Hepatocyte (in vitro differentiated cells): ENCODE data around the gene CHN2. TPM values are rescaled to one million over a fixed set of nuclear protein-coding genes. Genes with fewer than 3 reads are reported as not detected.

Source experiments
- DNase-seq: peaks from one replicate; pipeline ENCODE4 v3.0.0-alpha.2; 2016; ENCODE audit warnings: low spot score
- H2AFZ ChIP-seq: fragments of 200-600 bp; sonication (generic); 2 replicates; pipeline ENCODE4 v1.6.0; 2016; ENCODE audit warnings: antibody characterized with exemption, mild to moderate bottlenecking
- H3K27ac ChIP-seq: fragments of 200-600 bp; sonication (generic); 2 replicates; pipeline ENCODE4 v1.5.1; 2016; ENCODE audit warnings: mild to moderate bottlenecking
- H3K27me3 ChIP-seq: fragments of 200-600 bp; sonication (generic); 2 replicates; pipeline ENCODE4 v1.6.1; 2016
- H3K36me3 ChIP-seq: fragments of 200-600 bp; sonication (generic); replicated peaks from 2 replicates; pipeline ENCODE4 v1.5.1; 2016; ENCODE audit warnings: low read depth; ENCODE audit not compliant: insufficient read depth
- H3K4me1 ChIP-seq: fragments of 200-600 bp; sonication (generic); 2 replicates; pipeline ENCODE4 v1.5.1; 2016; ENCODE audit warnings: mild to moderate bottlenecking, moderate library complexity; ENCODE audit not compliant: insufficient read depth
- H3K4me2 ChIP-seq: fragments of 200-600 bp; sonication (generic); 2 replicates; pipeline ENCODE4 v1.6.0; 2016
- H3K4me3 ChIP-seq: fragments of 200-600 bp; sonication (generic); 2 replicates; pipeline ENCODE4 v1.5.1; 2016; ENCODE audit warnings: mild to moderate bottlenecking
- H3K79me2 ChIP-seq: fragments of 200-600 bp; sonication (generic); 2 replicates; pipeline ENCODE4 v1.6.0; 2017; ENCODE audit warnings: mild to moderate bottlenecking
- H3K9me2 ChIP-seq: fragments of 200-600 bp; sonication (generic); replicated peaks from 2 replicates; pipeline ENCODE4 v1.6.0; 2017; ENCODE audit warnings: mild to moderate bottlenecking; ENCODE audit not compliant: insufficient read depth
- H3K9me3 ChIP-seq: fragments of 200-600 bp; sonication (generic); 2 replicates; pipeline ENCODE4 v1.5.1; 2016; ENCODE audit warnings: low read depth, mild to moderate bottlenecking
- H4K20me1 ChIP-seq: fragments of 200-600 bp; sonication (generic); 2 replicates; pipeline ENCODE4 v1.6.0; 2016; ENCODE audit warnings: mild to moderate bottlenecking; ENCODE audit not compliant: insufficient read depth, poor library complexity, severe bottlenecking
- CTCF ChIP-seq: fragments of 200-600 bp; sonication (generic); IDR thresholded peaks from 2 replicates; pipeline ENCODE4 v1.5.1; 2016; ENCODE audit warnings: antibody characterized with exemption, mild to moderate bottlenecking; ENCODE audit not compliant: poor library complexity
- EZH2 ChIP-seq: fragments of 200-600 bp; sonication (generic); IDR thresholded peaks from 2 replicates; pipeline ENCODE4 v1.6.1; 2016; ENCODE audit warnings: antibody characterized with exemption, mild to moderate bottlenecking, borderline replicate concordance
- EZH2phosphoT487 ChIP-seq: fragments of 200-600 bp; sonication (generic); IDR thresholded peaks from one replicate; pipeline ENCODE4 v1.6.1; 2018; ENCODE audit warnings: antibody characterized with exemption, mild to moderate bottlenecking, low read depth, moderate library complexity; ENCODE audit not compliant: unreplicated experiment, severe bottlenecking
- WGBS: methylation state at CpG from one replicate; pipeline ENCODE4 v1.1.6; 2016; ENCODE audit warnings: low lambda C conversion rate; ENCODE audit errors: missing lambda C conversion rate; 5-methylcytosine and 5-hydroxymethylcytosine counted together
- polyA plus RNA-seq: library from polyadenylated mRNA; unstranded; fragments of >200 nt; fragmentation: Nextera tagmentation; extraction: Ambion mirVana; gene quantifications from 2 replicates; pipeline ENCODE4 v1.2.1, GENCODE V29; 2016
- total RNA-seq: library from RNA; depleted of rRNA; stranded (reverse); fragments of >200 nt; gene quantifications from 2 replicates; pipeline ENCODE4 v1.2.3, GENCODE V29; 2014

The CHN2 gene
- total and polyA plus RNA-seq, 2 experiments from 2014 or later: 8.7 to 12.3 TPM

- Histone ChIP-seq H3K79me2 (no peaks in the 10 kb centered on the region), H3K36me3 (no peaks in the 10 kb centered on the region), H3K4me2 (peak overlapping the region; percentile 47), H3K4me3 (no peak overlapping the region), H4K20me1 (no peaks in the 10 kb centered on the region), H3K27me3 (no peaks in the 10 kb centered on the region), H3K9me3 (no peaks in the 10 kb centered on the region), H3K27ac (peak overlapping the region; percentile 52), H3K9me2 (no peaks in the 10 kb centered on the region), H3K4me1 (peaks cover 20% of the 10 kb centered on the region), H2AFZ (no peak overlapping the region)
- TF ChIP-seq EZH2phosphoT487: no peak
- TF ChIP-seq EZH2: no peak
- TF ChIP-seq CTCF: no peak
- WGBS: 53% methylated on average over 5 of the region's 5 CpGs
- peak; percentile 29 for DNase-seq
These were observed 61.5 kb downstream of the CHN2 start for GRCh38 chr7:29255906-29256692.

- 95% methylated on average over 5 of the region's 5 CpGs for WGBS
- Histone ChIP-seq H4K20me1 (no peaks in the 10 kb centered on the region), H3K27ac (peak overlapping the region; percentile 45)
These were observed 62.1 kb downstream of the CHN2 start for GRCh38 chr7:29256693-29257002.

GRCh38 chr7:29258951-29259350 lies 64.4 kb downstream of the CHN2 start:
- Histone ChIP-seq H3K79me2 (no peaks in the 10 kb centered on the region), H4K20me1 (no peaks in the 10 kb centered on the region), H3K27me3 (no peaks in the 10 kb centered on the region), H3K9me3 (no peaks in the 10 kb centered on the region), H3K9me2 (no peaks in the 10 kb centered on the region), H3K36me3 (no peaks in the 10 kb centered on the region), H3K4me3 (no peak overlapping the region), H3K4me2 (no peak overlapping the region), H3K27ac (no peak overlapping the region), H2AFZ (no peak overlapping the region), H3K4me1 (peaks cover 20% of the 10 kb centered on the region)
- DNase-seq: no peak
- TF ChIP-seq EZH2 (no peak), EZH2phosphoT487 (no peak), CTCF (no peak)
- 93% methylated on average over 3 of the region's 3 CpGs for WGBS

More at GRCh38 chr7:29256693-29257002, 62.1 kb downstream of the CHN2 start:
- no peaks in the 10 kb centered on the region for H3K9me2 ChIP-seq
- H3K4me3 ChIP-seq: no peak overlapping the region
- H3K4me2 ChIP-seq: no peak overlapping the region
- H2AFZ ChIP-seq: no peak overlapping the region
- no peak for TF ChIP-seq EZH2phosphoT487
- TF ChIP-seq EZH2: no peak
- TF ChIP-seq CTCF: no peak
- no peaks in the 10 kb centered on the region for H3K36me3 ChIP-seq
- H3K4me1 ChIP-seq: peaks cover 20% of the 10 kb centered on the region
- H3K9me3 ChIP-seq: no peaks in the 10 kb centered on the region
- no peaks in the 10 kb centered on the region for H3K79me2 ChIP-seq
- DNase-seq: no peak
- H3K27me3 ChIP-seq: no peaks in the 10 kb centered on the region
